Measurements from ENCODE around the gene EXOC5.

The EXOC5 gene

DNA sequence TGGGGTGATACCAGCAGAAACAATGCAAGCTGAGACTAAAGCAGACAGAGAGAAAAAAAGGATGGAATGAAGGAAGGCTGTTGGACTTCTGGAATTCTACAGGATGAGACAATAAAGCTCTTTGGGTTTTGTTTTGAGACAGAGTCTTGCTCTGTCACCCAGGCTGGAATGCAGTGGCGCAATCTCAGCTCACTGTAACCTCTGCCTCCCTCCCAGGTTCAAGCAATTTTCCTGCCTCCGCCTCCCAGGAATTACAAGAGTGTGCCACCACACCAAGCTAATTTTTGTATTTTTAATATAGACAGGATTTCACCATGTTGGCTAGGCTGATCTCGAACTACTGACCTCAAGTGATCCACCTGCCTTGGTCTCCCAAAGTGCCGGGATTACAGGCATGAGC lies 115.4 kb downstream of the EXOC5 start:
- DNase-seq, result no peak

Data from NCI-H510A treated with DMSO at 0.1 percent for 48 hours (cell line).